ENCODE data around the gene KRTAP5-4. TPM values are rescaled to one million over a fixed set of nuclear protein-coding genes. Genes with fewer than 3 reads are reported as not detected.

KRTAP5-4 gene
- total RNA-seq, 4 donors from 2014 or later = not detected

- TF ChIP-seq CTCF (IDR thresholded peaks at IDR 0.05; ENCODE audit: low read depth) = no peak
These were observed 16.4 kb upstream of the KRTAP5-4 start for GRCh38 chr11:1638344-1638743.

- TF ChIP-seq CTCF (IDR thresholded peaks at IDR 0.05; ENCODE audit: low read depth) = no peak
These were observed 15.7 kb upstream of the KRTAP5-4 start for GRCh38 chr11:1637628-1638027.

GRCh38 chr11:1636291-1636950, 14.5 kb upstream of the KRTAP5-4 start:
- TF ChIP-seq CTCF (IDR thresholded peaks at IDR 0.05; ENCODE audit: low read depth) = no peak

- no peak for TF ChIP-seq CTCF (IDR thresholded peaks at IDR 0.05; ENCODE audit: low read depth)
These were observed 11.9 kb upstream of the KRTAP5-4 start for GRCh38 chr11:1633864-1634263.

DNA sequence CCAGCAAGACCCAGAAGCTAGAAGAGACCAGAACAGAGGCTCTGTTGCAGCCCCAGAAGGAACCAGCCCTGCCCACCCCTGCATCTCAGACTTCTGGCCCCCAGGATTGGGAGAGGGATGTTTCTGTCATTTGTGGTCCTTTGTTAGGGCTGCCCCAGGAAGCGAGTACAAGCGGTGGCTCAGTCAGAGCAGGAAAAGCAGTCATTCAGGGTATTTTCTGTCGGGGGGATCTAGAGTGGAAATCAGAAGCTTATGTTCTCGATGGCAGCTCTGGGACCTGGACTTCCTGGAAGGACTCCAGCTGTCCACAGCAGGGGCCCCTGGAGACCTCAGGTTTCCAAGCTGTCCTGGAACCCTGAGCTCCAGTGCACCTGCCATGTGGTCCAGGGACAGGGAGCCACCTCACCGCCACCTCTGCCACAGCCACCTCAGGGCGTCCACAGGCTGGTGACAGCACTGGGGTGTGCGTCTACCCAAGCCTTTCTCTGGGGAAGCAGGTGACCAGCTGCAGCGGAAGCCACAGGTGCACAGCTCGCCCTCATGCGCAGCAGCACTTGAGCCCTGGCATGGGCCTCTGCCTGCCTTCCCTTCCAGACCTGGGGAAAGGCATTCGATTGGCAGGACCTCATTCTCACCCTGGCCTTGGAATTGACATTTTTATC, 10.2 kb upstream of the KRTAP5-4 start:
- TF ChIP-seq CTCF (IDR thresholded peaks at IDR 0.05; ENCODE audit: low read depth) = no peak

DNA sequence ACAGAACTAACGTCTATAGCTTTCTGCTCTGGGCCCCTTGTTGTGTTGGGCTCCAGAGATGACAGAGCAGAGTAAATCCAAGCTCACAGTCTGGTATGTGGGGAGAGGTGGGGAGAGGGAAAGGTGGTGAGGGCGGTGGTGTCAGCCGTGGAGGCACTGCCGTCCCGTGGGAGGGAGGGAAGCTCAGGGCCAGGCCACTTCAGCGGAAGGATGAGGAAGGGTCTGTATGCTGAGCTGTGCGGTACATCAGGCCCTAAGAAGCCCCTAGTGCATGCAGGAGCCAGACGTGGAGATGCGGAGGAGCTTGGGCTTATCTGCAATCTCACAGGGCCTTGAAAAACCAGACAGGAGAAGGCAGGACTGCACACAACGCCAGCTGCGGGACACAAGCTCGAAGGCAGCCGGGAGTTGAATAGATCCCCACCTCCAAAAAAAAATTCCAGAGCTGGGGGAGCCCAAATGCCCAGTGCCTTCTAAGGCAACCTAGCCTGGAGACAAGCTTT, 9.2 kb upstream of the KRTAP5-4 start:
- TF ChIP-seq CTCF (IDR thresholded peaks at IDR 0.05; ENCODE audit: low read depth) = no peak

DNA sequence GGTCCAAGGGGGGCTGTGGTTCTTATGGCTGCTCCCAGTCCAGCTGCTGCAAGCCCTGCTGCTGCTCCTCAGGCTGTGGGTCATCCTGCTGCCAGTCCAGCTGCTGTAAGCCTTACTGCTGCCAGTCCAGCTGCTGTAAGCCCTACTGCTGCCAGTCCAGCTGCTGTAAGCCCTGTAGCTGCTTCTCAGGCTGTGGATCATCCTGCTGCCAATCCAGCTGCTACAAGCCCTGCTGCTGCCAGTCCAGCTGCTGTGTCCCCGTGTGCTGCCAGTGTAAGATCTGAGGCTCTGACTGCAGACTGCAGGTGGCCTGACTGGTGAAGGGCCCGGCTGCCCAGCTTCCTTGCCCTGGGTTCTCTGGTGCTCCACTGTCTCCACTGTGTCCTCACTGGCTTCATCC, 8.3 kb upstream of the KRTAP5-4 start:
- no peak for TF ChIP-seq CTCF (IDR thresholded peaks at IDR 0.05; ENCODE audit: low read depth)
